Tibial nerve (tissue), 4 donors: Measurements from ENCODE around the gene TRERF1. TPM values are rescaled to one million over a fixed set of nuclear protein-coding genes. Genes with fewer than 3 reads are reported as not detected.

ENCODE experiments used
- DNase-seq, 2 donors: peaks; one replicate each; pipeline ENCODE4 v3.0.0-alpha.2; 2019; ENCODE audit warnings: low spot score in 2 of 2
- H3K27ac ChIP-seq, 4 donors: fragments of 200-600 bp; sonication (generic) in 3 of 4; one replicate each; pipeline ENCODE4 v1.5.1; 2017 to 2019; ENCODE audit warnings: mild to moderate bottlenecking in 1 of 4
- H3K27me3 ChIP-seq, 2 donors: fragments of 200-600 bp; sonication (generic) in 1 of 2; one replicate each; pipeline versions ENCODE4 v1.5.1 to v1.6.0; 2017 to 2019
- H3K36me3 ChIP-seq, 3 donors: fragments of 200-600 bp; sonication (generic); one replicate each; pipeline ENCODE4 v1.5.1; 2018 to 2019
- H3K4me1 ChIP-seq, 4 donors: fragments of 200-600 bp; sonication (generic) in 3 of 4; one replicate each; pipeline ENCODE4 v1.5.1; 2017 to 2019
- H3K4me3 ChIP-seq, 4 donors: fragments of 200-600 bp; sonication (generic) in 3 of 4; one replicate each; pipeline ENCODE4 v1.5.1; 2017 to 2019; ENCODE audit warnings: mild to moderate bottlenecking in 1 of 4, moderate library complexity in 1 of 4
- H3K9me3 ChIP-seq, 4 donors: fragments of 200-600 bp; sonication (generic) in 3 of 4; one replicate each; pipeline ENCODE4 v1.5.1; 2017 to 2019
- EP300 ChIP-seq, 2 donors: sonication (generic); formaldehyde crosslinking; IDR thresholded peaks; one replicate each; pipeline ENCODE4 v1.6.1; 2017; ENCODE audit warnings: antibody characterized with exemption in 2 of 2, mild to moderate bottlenecking in 1 of 2
- POLR2A ChIP-seq, 2 donors: fragments of 450-650 bp; IDR thresholded peaks; one replicate each; pipeline ENCODE4 v1.6.1; 2017; ENCODE audit warnings: antibody characterized with exemption in 2 of 2, mild to moderate bottlenecking in 2 of 2, moderate library complexity in 2 of 2
- WGBS, 2 donors: methylation state at CpG; one replicate each; pipeline ENCODE4 v1.1.5; 2018; 5-methylcytosine and 5-hydroxymethylcytosine counted together
- total RNA-seq, 4 donors: library from RNA; depleted of rRNA; stranded (reverse); fragments of >200 nt; gene quantifications; one replicate each; pipeline ENCODE4 v1.1.0, GENCODE V29; 2016
- TF ChIP-seq, protein P1 (sequence below), 5 experiments: fragments of 200-600 bp in 3 of 5; fragments of 450-650 bp in 2 of 5; sonication (generic) in 3 of 5; IDR thresholded peaks; one replicate each; pipeline ENCODE4 v1.5.1; 2016 to 2019; ENCODE audit warnings: antibody characterized with exemption in 5 of 5, mild to moderate bottlenecking in 3 of 5, moderate library complexity in 2 of 5

TRERF1 gene
- total RNA-seq, 4 donors from 2014 or later, result 4.2 to 7.2 (median 4.9) TPM

DNA sequence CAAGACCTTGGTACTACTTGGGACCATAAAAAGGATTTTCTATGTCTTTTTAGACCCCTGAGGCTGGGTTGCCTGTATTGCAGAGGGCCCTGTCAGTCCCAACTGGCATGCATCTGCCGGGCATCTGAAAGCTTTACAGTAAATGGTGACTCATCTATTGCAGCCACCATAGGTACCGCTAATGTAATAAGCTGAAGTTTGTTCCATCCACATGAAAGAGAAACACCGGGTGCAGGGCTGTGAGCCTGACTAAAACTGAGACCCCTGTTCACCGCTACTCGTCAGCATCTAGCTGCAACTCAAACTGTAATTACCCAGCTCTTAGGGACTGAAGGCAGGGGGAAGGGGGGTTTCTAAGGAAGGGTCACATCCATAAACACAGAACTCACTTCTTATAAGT lies 49.5 kb downstream of the TRERF1 start:
- TF ChIP-seq EP300 (IDR thresholded peaks at IDR 0.05) (no peak), POLR2A (IDR thresholded peaks at IDR 0.05) (no peak)
- TF ChIP-seq, protein P1, sequence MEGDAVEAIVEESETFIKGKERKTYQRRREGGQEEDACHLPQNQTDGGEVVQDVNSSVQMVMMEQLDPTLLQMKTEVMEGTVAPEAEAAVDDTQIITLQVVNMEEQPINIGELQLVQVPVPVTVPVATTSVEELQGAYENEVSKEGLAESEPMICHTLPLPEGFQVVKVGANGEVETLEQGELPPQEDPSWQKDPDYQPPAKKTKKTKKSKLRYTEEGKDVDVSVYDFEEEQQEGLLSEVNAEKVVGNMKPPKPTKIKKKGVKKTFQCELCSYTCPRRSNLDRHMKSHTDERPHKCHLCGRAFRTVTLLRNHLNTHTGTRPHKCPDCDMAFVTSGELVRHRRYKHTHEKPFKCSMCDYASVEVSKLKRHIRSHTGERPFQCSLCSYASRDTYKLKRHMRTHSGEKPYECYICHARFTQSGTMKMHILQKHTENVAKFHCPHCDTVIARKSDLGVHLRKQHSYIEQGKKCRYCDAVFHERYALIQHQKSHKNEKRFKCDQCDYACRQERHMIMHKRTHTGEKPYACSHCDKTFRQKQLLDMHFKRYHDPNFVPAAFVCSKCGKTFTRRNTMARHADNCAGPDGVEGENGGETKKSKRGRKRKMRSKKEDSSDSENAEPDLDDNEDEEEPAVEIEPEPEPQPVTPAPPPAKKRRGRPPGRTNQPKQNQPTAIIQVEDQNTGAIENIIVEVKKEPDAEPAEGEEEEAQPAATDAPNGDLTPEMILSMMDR (IDR thresholded peaks at IDR 0.05), result no peak
- Histone ChIP-seq H3K27ac (no peak overlapping the region), H3K36me3 (no peaks in the 10 kb centered on the region), H3K4me3 (no peak overlapping the region), H3K4me1 (peaks cover 0 to 26% (median 16%) of the 10 kb centered on the region in 4 donors), H3K27me3 (no peaks in the 10 kb centered on the region), H3K9me3 (no peaks in the 10 kb centered on the region)
- WGBS, 2 donors, result 75 to 83% methylated on average over 5 of the region's 5 CpGs
- no peak for DNase-seq

DNA sequence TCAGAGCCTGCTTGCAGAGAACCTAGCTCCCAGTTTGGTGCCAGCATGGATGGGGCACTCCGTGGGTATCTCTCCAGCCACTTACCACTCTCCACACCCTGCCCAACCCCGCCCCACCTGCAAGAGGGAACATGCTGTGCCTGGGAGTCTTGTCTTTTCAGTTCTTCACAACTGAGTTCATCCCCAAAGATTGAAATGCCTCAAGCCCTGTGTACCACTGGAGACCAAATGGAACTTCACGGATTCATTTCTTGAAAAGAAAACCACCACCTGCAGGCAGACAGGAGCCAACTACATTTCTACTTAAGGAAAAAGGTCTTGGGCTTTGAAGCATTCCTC lies 50.1 kb downstream of the TRERF1 start:
- Histone ChIP-seq H3K27ac (no peak overlapping the region), H3K27me3 (no peaks in the 10 kb centered on the region), H3K36me3 (no peaks in the 10 kb centered on the region), H3K9me3 (no peaks in the 10 kb centered on the region), H3K4me3 (no peak overlapping the region), H3K4me1 (peaks cover 0 to 20% (median 13%) of the 10 kb centered on the region in 4 donors)
- 89 to 92% methylated on average over 3 of the region's 3 CpGs for WGBS, 2 donors
- TF ChIP-seq POLR2A (IDR thresholded peaks at IDR 0.05) (no peak), EP300 (IDR thresholded peaks at IDR 0.05) (no peak)
- TF ChIP-seq, protein P1 (IDR thresholded peaks at IDR 0.05), result no peak
- DNase-seq, result no peak

DNA sequence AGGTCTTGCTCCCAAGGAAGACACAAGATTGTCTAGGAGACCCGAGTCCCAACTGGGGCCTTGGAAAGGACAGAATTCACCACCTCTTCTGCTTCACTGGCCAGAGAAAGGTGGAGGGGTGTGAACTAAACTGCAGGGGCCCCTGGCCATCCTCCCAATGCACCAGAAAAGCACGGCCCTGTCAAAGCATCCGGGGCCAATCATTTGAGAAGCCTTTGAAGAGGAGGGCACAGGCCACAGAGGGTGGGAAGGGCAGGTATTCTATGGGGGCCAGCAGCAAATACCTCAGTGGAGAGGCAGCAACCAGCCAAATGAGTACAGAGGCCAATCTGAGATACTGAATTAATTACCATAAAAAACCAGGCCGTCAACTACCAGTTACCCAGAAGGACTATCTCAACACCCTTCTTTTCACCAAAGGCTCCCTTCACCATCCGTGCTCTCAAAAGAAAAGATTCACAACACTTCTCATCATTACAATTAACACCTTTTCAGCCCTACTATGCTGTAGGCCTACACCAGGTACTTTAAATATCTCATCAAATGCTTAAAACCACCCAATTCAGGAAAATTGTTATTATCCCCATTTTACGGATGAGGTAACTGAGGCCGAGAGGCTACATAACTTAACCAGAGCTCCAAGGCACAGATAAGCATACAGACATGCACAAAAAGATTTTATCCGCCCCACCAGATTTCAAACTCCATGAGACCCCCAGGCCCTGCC lies 50.7 kb downstream of the TRERF1 start:
- Histone ChIP-seq H3K4me3 (no peak overlapping the region), H3K27ac (no peak overlapping the region), H3K36me3 (no peaks in the 10 kb centered on the region), H3K9me3 (no peaks in the 10 kb centered on the region), H3K4me1 (peaks cover 0 to 18% (median 11%) of the 10 kb centered on the region in 4 donors), H3K27me3 (no peaks in the 10 kb centered on the region)
- DNase-seq, result no peak
- WGBS, 2 donors, result 80 to 87% methylated on average over 8 of the region's 8 CpGs
- TF ChIP-seq, protein P1 (IDR thresholded peaks at IDR 0.05), result no peak
- no peak for TF ChIP-seq EP300 (IDR thresholded peaks at IDR 0.05)
- no peak for TF ChIP-seq POLR2A (IDR thresholded peaks at IDR 0.05)

DNA sequence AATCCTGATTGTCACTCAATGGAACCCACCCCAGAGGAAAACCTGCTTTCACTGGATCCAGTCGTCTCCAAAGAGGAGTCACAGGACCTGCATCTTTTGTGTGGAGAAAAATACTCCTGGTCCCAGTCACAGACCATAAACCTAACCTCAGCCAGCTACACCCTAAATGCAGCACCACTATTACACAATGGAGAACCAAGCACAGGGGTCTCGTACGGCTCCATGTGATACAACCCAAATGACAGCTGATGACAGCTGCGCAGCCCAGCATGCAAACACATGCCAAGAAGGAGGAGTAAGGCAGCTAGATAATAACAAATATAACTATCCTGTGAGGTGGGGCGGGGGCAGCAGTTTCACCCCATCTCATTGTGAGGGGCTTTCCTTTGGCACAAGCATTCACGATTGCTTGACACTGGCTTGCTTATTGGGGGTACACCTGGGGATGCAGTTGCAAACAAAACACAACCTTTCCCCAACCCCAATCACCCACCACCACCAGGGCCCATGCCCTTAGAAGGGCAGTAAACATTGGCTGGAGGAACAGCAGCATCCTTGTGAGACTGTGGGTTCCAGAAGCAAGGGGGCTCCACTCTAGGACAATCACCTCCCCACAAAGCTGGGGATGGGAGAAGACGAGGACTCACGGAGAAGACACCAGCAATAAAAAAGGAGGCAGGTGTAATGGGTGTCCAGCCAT lies 51.5 kb downstream of the TRERF1 start:
- TF ChIP-seq, protein P1 (IDR thresholded peaks at IDR 0.05), result no peak
- TF ChIP-seq EP300 (IDR thresholded peaks at IDR 0.05) (no peak), POLR2A (IDR thresholded peaks at IDR 0.05) (no peak)
- whole genome bisulfite sequencing, 2 donors, result 89 to 92% methylated on average over 8 of the region's 8 CpGs
- DNase-seq, result no peak
- Histone ChIP-seq H3K27me3 (no peaks in the 10 kb centered on the region), H3K36me3 (no peaks in the 10 kb centered on the region), H3K4me1 (peaks cover 0 to 17% (median 11%) of the 10 kb centered on the region in 4 donors), H3K4me3 (no peak overlapping the region), H3K27ac (no peak overlapping the region), H3K9me3 (no peaks in the 10 kb centered on the region)

DNA sequence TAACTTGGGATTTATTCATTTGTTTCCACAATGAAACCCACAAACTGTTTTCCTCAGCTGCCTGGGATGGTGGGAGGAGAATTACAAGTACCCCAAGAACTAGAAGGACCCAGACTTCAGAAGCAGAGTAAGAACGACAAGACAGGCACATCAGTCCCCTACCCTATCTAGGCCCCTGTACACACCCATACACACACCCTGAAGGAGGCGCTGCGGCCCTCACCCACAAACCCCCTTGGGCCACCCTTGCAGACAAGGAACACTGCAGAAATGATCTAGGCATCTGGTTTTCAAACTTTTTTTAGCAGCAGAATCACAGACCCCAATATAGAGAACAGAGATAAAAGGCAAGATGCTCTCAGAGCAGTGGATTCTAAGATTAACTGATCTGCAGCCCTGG lies 55.0 kb downstream of the TRERF1 start:
- Histone ChIP-seq H3K27ac (no peak overlapping the region), H3K4me3 (no peak overlapping the region), H3K36me3 (no peaks in the 10 kb centered on the region), H3K4me1 (peaks cover 0 to 15% (median 0%) of the 10 kb centered on the region in 4 donors), H3K27me3 (no peaks in the 10 kb centered on the region), H3K9me3 (no peaks in the 10 kb centered on the region)
- WGBS, 2 donors, result 66 to 75% methylated on average over 3 of the region's 3 CpGs
- no peak for DNase-seq
- no peak for TF ChIP-seq POLR2A (IDR thresholded peaks at IDR 0.05)
- no peak for TF ChIP-seq EP300 (IDR thresholded peaks at IDR 0.05)
- TF ChIP-seq, protein P1 (IDR thresholded peaks at IDR 0.05), result no peak
